RWPE2 (cell line): ENCODE data around the gene C19orf73.

Experiments
- ATAC-seq: fragments of 200-7000 bp; cut with Tn5 transposase; 3 replicates; pipeline ENCODE4 v1.9.1; 2021; ENCODE audit warnings: low read depth
- DNase-seq: peaks from one replicate; pipeline ENCODE4 v3.0.0-alpha.2; 2020; ENCODE audit warnings: low spot score
- H3K27ac ChIP-seq: fragments of 450-650 bp; 2 replicates; pipeline ENCODE4 v1.5.1; 2017; ENCODE audit warnings: mild to moderate bottlenecking; ENCODE audit not compliant: poor library complexity, severe bottlenecking
- H3K27me3 ChIP-seq: fragments of 250-450 bp; sonication (Bioruptor Pico); 2 replicates; pipeline ENCODE4 v1.5.1; 2021; ENCODE audit warnings: mild to moderate bottlenecking, moderate library complexity; ENCODE audit not compliant: insufficient read depth, poor library complexity, severe bottlenecking
- H3K36me3 ChIP-seq: fragments of 250-450 bp; sonication (Bioruptor Pico); 2 replicates; pipeline ENCODE4 v1.5.1; 2020; ENCODE audit warnings: low read depth, mild to moderate bottlenecking, moderate library complexity
- H3K4me1 ChIP-seq: fragments of 250-450 bp; sonication (Bioruptor Pico); 2 replicates; pipeline ENCODE4 v1.5.1; 2021; ENCODE audit warnings: mild to moderate bottlenecking, moderate library complexity; ENCODE audit not compliant: insufficient read depth, poor library complexity, severe bottlenecking
- H3K4me3 ChIP-seq: fragments of 250-450 bp; sonication (Bioruptor Pico); 2 replicates; pipeline ENCODE4 v1.5.1; 2021; ENCODE audit warnings: mild to moderate bottlenecking, moderate library complexity; ENCODE audit not compliant: severe bottlenecking
- H3K9me3 ChIP-seq: fragments of 250-450 bp; sonication (Bioruptor Pico); 2 replicates; pipeline ENCODE4 v1.5.1; 2021; ENCODE audit warnings: mild to moderate bottlenecking, moderate library complexity; ENCODE audit not compliant: severe bottlenecking
- CTCF ChIP-seq: fragments of 450-650 bp; IDR thresholded peaks from one replicate; pipeline ENCODE4 v1.5.1; 2017; ENCODE audit warnings: mild to moderate bottlenecking, moderate library complexity; ENCODE audit not compliant: poor library complexity, severe bottlenecking

The C19orf73 gene

GRCh38 chr19:49085020-49085867 lies 33.7 kb downstream of the C19orf73 start, which contains the start of gene SNRNP70:
Gene SNRNP70, plus strand, starts transcription at chr19:49085451. Its CDS starts 964 bp downstream, at chr19:49086415.
- ATAC-seq = peak; percentile 93
- peaks cover 3% of the 10 kb centered on the region for H3K4me1 ChIP-seq
- TF ChIP-seq CTCF = no peak
- H3K9me3 ChIP-seq = no peaks in the 10 kb centered on the region
- no peaks in the 10 kb centered on the region for H3K27me3 ChIP-seq
- peak; percentile 98 for DNase-seq
- H3K36me3 ChIP-seq = peaks cover 39% of the 10 kb centered on the region
- peak within 1 kb of the TSS; percentile 51 for H3K27ac ChIP-seq
- peak within 1 kb of the TSS; percentile 73 for H3K4me3 ChIP-seq

GRCh38 chr19:49084206-49085019 lies 34.5 kb downstream of the C19orf73 start:
- peak overlapping the region; percentile 51 for H3K27ac ChIP-seq

GRCh38 chr19:49081273-49081672 lies 37.7 kb downstream of the C19orf73 start:
- TF ChIP-seq CTCF = no peak
- H3K4me1 ChIP-seq = no peaks in the 10 kb centered on the region
- H3K27me3 ChIP-seq = no peaks in the 10 kb centered on the region
- no peak overlapping the region for H3K27ac ChIP-seq
- ATAC-seq (no peak), DNase-seq (no peak)
- H3K4me3 ChIP-seq = no peak overlapping the region
- no peaks in the 10 kb centered on the region for H3K9me3 ChIP-seq
- H3K36me3 ChIP-seq = peaks cover 2% of the 10 kb centered on the region

More at GRCh38 chr19:49084206-49085019, 34.5 kb downstream of the C19orf73 start:
- peaks cover 3% of the 10 kb centered on the region for H3K4me1 ChIP-seq
- no peak for TF ChIP-seq CTCF
- peak overlapping the region; percentile 73 for H3K4me3 ChIP-seq
- no peaks in the 10 kb centered on the region for H3K9me3 ChIP-seq
- H3K27me3 ChIP-seq = no peaks in the 10 kb centered on the region
- ATAC-seq (no peak), DNase-seq (no peak)
- H3K36me3 ChIP-seq = peaks cover 34% of the 10 kb centered on the region

- H3K36me3 ChIP-seq = no peaks in the 10 kb centered on the region
- H3K27me3 ChIP-seq = no peaks in the 10 kb centered on the region
- H3K9me3 ChIP-seq = no peaks in the 10 kb centered on the region
- ATAC-seq (no peak), DNase-seq (no peak)
- H3K4me3 ChIP-seq = no peak overlapping the region
- no peak overlapping the region for H3K27ac ChIP-seq
- no peaks in the 10 kb centered on the region for H3K4me1 ChIP-seq
- TF ChIP-seq CTCF = no peak
Observed at GRCh38 chr19:49080392-49080791, 38.6 kb downstream of the C19orf73 start.
